ENCODE data around the gene ARRDC5. TPM values are rescaled to one million over a fixed set of nuclear protein-coding genes. Genes with fewer than 3 reads are reported as not detected.

The ARRDC5 gene
- total and polyA plus RNA-seq, 2 of the 13 experiments (the other 11 are each of a cell fraction or from before 2014, with no cell fraction given): not detected

DNA sequence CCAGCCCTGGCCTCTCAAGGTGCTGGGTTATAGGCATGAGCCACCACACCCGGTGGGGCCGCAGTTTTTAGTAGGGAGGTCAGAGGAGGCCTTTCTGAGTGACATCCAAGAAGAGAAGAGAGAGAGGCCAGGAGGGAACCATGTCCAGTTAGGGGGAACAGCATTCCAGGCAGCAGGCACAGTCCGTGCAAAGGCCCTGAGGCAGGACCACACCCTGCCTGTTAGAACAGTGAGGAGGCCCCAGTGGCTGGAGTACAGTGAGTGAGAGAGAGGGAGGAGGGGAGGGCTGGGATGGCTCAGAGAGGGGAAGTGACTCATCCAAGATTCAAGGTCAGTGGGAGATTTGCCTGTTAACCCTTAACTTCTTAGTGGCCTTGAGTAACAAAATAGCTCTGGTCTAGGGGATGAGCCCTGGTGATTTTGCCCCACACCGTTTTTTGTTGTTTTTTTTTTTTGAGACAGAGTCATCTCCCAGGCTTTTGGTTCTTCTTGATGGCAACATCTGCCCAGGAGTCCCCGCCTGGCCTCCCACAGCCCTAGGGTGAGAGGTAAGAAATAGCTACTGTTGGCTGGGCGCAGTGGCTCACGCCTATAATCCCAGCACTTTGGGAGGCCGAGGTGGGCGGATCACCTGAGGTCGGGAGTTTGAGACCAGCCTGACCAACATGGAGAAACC lies 32.5 kb downstream of the ARRDC5 start (continued):
- TF ChIP-seq, protein P1, sequence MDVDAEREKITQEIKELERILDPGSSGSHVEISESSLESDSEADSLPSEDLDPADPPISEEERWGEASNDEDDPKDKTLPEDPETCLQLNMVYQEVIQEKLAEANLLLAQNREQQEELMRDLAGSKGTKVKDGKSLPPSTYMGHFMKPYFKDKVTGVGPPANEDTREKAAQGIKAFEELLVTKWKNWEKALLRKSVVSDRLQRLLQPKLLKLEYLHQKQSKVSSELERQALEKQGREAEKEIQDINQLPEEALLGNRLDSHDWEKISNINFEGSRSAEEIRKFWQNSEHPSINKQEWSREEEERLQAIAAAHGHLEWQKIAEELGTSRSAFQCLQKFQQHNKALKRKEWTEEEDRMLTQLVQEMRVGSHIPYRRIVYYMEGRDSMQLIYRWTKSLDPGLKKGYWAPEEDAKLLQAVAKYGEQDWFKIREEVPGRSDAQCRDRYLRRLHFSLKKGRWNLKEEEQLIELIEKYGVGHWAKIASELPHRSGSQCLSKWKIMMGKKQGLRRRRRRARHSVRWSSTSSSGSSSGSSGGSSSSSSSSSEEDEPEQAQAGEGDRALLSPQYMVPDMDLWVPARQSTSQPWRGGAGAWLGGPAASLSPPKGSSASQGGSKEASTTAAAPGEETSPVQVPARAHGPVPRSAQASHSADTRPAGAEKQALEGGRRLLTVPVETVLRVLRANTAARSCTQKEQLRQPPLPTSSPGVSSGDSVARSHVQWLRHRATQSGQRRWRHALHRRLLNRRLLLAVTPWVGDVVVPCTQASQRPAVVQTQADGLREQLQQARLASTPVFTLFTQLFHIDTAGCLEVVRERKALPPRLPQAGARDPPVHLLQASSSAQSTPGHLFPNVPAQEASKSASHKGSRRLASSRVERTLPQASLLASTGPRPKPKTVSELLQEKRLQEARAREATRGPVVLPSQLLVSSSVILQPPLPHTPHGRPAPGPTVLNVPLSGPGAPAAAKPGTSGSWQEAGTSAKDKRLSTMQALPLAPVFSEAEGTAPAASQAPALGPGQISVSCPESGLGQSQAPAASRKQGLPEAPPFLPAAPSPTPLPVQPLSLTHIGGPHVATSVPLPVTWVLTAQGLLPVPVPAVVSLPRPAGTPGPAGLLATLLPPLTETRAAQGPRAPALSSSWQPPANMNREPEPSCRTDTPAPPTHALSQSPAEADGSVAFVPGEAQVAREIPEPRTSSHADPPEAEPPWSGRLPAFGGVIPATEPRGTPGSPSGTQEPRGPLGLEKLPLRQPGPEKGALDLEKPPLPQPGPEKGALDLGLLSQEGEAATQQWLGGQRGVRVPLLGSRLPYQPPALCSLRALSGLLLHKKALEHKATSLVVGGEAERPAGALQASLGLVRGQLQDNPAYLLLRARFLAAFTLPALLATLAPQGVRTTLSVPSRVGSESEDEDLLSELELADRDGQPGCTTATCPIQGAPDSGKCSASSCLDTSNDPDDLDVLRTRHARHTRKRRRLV (CRISPR knock-in tag; IDR thresholded peaks at IDR 0.05): no peak
- TF ChIP-seq MATR3 (CRISPR knock-in tag; IDR thresholded peaks at IDR 0.05) (no peak), GABPB1 (CRISPR knock-in tag; IDR thresholded peaks at IDR 0.05) (peak; percentile 48), ZNF614 (CRISPR knock-in tag; IDR thresholded peaks at IDR 0.05; ENCODE audit: borderline replicate concordance) (0 out of 2 replicates have a peak, but pooled peaks have one; percentile 17), ZNF883 (CRISPR knock-in tag; IDR thresholded peaks at IDR 0.05; ENCODE audit: not compliant biosample characterization) (no peak), POLR2AphosphoS2 (IDR thresholded peaks at IDR 0.05; ENCODE audit: low read depth, low read length) (no peak), ZNF713 (CRISPR knock-in tag; IDR thresholded peaks at IDR 0.05) (no peak), ZFP1 (CRISPR knock-in tag; IDR thresholded peaks at IDR 0.05) (no peak), FOXC1 (CRISPR knock-in tag; IDR thresholded peaks at IDR 0.05; ENCODE audit: borderline replicate concordance) (no peak), NONO (IDR thresholded peaks at IDR 0.05) (no peak), NONO (CRISPR knock-in tag; conservative IDR thresholded peaks at IDR 0.05) (peak; percentile 75), ADNP (CRISPR knock-in tag; IDR thresholded peaks at IDR 0.05) (peak; percentile 100), TAF15 (IDR thresholded peaks at IDR 0.05; ENCODE audit: low read depth, low read length, poor library complexity, severe bottlenecking) (no peak)
- TF ChIP-seq, protein P2, sequence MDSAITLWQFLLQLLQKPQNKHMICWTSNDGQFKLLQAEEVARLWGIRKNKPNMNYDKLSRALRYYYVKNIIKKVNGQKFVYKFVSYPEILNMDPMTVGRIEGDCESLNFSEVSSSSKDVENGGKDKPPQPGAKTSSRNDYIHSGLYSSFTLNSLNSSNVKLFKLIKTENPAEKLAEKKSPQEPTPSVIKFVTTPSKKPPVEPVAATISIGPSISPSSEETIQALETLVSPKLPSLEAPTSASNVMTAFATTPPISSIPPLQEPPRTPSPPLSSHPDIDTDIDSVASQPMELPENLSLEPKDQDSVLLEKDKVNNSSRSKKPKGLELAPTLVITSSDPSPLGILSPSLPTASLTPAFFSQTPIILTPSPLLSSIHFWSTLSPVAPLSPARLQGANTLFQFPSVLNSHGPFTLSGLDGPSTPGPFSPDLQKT (CRISPR knock-in tag; IDR thresholded peaks at IDR 0.05; ENCODE audit: borderline replicate concordance): no peak
- TF ChIP-seq, protein P3, sequence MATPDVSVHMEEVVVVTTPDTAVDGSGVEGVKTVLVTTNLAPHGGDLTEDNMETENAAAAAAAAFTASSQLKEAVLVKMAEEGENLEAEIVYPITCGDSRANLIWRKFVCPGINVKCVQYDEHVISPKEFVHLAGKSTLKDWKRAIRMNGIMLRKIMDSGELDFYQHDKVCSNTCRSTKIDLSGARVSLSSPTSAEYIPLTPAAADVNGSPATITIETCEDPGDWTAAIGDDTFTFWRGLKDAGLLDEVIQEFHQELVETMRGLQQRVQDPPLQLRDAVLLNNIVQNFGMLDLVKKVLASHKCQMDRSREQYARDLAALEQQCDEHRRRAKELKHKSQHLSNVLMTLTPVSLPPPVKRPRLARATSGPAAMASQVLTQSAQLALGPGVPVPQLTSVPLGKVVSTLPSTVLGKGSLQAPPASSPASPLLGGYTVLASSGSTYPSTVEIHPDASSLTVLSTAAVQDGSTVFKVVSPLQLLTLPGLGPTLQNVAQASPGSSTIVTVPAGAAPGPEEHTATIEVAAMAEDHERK (CRISPR knock-in tag; IDR thresholded peaks at IDR 0.05; ENCODE audit: low read depth): no peak
- TF ChIP-seq, protein P4, sequence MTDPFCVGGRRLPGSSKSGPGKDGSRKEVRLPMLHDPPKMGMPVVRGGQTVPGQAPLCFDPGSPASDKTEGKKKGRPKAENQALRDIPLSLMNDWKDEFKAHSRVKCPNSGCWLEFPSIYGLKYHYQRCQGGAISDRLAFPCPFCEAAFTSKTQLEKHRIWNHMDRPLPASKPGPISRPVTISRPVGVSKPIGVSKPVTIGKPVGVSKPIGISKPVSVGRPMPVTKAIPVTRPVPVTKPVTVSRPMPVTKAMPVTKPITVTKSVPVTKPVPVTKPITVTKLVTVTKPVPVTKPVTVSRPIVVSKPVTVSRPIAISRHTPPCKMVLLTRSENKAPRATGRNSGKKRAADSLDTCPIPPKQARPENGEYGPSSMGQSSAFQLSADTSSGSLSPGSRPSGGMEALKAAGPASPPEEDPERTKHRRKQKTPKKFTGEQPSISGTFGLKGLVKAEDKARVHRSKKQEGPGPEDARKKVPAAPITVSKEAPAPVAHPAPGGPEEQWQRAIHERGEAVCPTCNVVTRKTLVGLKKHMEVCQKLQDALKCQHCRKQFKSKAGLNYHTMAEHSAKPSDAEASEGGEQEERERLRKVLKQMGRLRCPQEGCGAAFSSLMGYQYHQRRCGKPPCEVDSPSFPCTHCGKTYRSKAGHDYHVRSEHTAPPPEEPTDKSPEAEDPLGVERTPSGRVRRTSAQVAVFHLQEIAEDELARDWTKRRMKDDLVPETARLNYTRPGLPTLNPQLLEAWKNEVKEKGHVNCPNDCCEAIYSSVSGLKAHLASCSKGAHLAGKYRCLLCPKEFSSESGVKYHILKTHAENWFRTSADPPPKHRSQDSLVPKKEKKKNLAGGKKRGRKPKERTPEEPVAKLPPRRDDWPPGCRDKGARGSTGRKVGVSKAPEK (CRISPR knock-in tag; IDR thresholded peaks at IDR 0.05; ENCODE audit: borderline replicate concordance): peak; percentile 60; the same call in 1 of the 2 replicates
- TF ChIP-seq, protein P5, sequence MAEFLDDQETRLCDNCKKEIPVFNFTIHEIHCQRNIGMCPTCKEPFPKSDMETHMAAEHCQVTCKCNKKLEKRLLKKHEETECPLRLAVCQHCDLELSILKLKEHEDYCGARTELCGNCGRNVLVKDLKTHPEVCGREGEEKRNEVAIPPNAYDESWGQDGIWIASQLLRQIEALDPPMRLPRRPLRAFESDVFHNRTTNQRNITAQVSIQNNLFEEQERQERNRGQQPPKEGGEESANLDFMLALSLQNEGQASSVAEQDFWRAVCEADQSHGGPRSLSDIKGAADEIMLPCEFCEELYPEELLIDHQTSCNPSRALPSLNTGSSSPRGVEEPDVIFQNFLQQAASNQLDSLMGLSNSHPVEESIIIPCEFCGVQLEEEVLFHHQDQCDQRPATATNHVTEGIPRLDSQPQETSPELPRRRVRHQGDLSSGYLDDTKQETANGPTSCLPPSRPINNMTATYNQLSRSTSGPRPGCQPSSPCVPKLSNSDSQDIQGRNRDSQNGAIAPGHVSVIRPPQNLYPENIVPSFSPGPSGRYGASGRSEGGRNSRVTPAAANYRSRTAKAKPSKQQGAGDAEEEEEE (CRISPR knock-in tag; IDR thresholded peaks at IDR 0.05; ENCODE audit: borderline replicate concordance): no peak
